HG03521 (cell line): ENCODE measurements around the gene NR2F2.

Experiments
- ATAC-seq: cut with Tn5 transposase; IDR thresholded peaks from one replicate; pipeline ENCODE4 v1.9.1; 2021; ENCODE audit warnings: mild to moderate bottlenecking, moderate library complexity; ENCODE audit not compliant: unreplicated experiment

The NR2F2 gene

GRCh38 chr15:96331144-96331944 lies 844 bp downstream of the NR2F2 start:
- no peak for ATAC-seq

- no peak for ATAC-seq
Observed at GRCh38 chr15:96331945-96332636, 1.6 kb downstream of the NR2F2 start.

- ATAC-seq: no peak
Observed at GRCh38 chr15:96332637-96333121, 2.2 kb downstream of the NR2F2 start.

GRCh38 chr15:96333131-96334016 lies 2.9 kb downstream of the NR2F2 start:
- no peak for ATAC-seq

- ATAC-seq: no peak
Observed at GRCh38 chr15:96334017-96334704, 3.7 kb downstream of the NR2F2 start.

- ATAC-seq: no peak
Observed at GRCh38 chr15:96334705-96335410, 4.4 kb downstream of the NR2F2 start.

- ATAC-seq: no peak
Observed at GRCh38 chr15:96335411-96336024, 5.0 kb downstream of the NR2F2 start.

GRCh38 chr15:96336108-96336595 lies 5.7 kb downstream of the NR2F2 start:
- ATAC-seq: no peak

GRCh38 chr15:96336596-96337364 lies 6.3 kb downstream of the NR2F2 start:
- no peak for ATAC-seq

GRCh38 chr15:96337365-96338023 lies 7.0 kb downstream of the NR2F2 start:
- no peak for ATAC-seq

GRCh38 chr15:96338074-96338765 lies 7.7 kb downstream of the NR2F2 start:
- no peak for ATAC-seq

- ATAC-seq: no peak
Observed at GRCh38 chr15:96338766-96339618, 8.5 kb downstream of the NR2F2 start.

GRCh38 chr15:96339619-96340347 lies 9.3 kb downstream of the NR2F2 start:
- no peak for ATAC-seq

- ATAC-seq: no peak
Observed at GRCh38 chr15:96340348-96340597, 9.8 kb downstream of the NR2F2 start.

- no peak for ATAC-seq
Observed at GRCh38 chr15:96340598-96341512, 10.4 kb downstream of the NR2F2 start.
